ENCODE results near the gene TMEM44. TPM values are rescaled to one million over a fixed set of nuclear protein-coding genes. Genes with fewer than 3 reads are reported as not detected.

TMEM44 gene
- total RNA-seq, 4 donors from 2014 or later = 6.5 to 24.5 (median 19.5) TPM

- H3K9me3 ChIP-seq = no peaks in the 10 kb centered on the region
- DNase-seq = no peak
- H3K4me1 ChIP-seq = no peaks in the 10 kb centered on the region
- H3K27me3 ChIP-seq = no peaks in the 10 kb centered on the region
- no peak overlapping the region for H3K4me3 ChIP-seq
- H3K36me3 ChIP-seq = no peaks in the 10 kb centered on the region
- TF ChIP-seq POLR2A (IDR thresholded peaks at IDR 0.05) = no peak
- H3K27ac ChIP-seq = no peak overlapping the region
- intact Hi-C loops (cut with DNase I; ENCODE audit: low total_unique reads) = no loop called here
Observed at GRCh38 chr3:194562986-194563385, 70.2 kb downstream of the TMEM44 start.

GRCh38 chr3:194561306-194561974, 71.8 kb downstream of the TMEM44 start:
- Histone ChIP-seq H3K4me1 (no peaks in the 10 kb centered on the region), H3K9me3 (no peaks in the 10 kb centered on the region), H3K36me3 (no peaks in the 10 kb centered on the region), H3K27ac (no peak overlapping the region), H3K27me3 (no peaks in the 10 kb centered on the region), H3K4me3 (no peak overlapping the region)
- TF ChIP-seq POLR2A (IDR thresholded peaks at IDR 0.05) (no peak), CTCF (IDR thresholded peaks at IDR 0.05) (no peak)
- intact Hi-C loops (cut with DNase I; ENCODE audit: low total_unique reads) = no loop called here
- DNase-seq = no peak

GRCh38 chr3:194560047-194560446, 73.2 kb downstream of the TMEM44 start:
- Histone ChIP-seq H3K4me3 (no peak overlapping the region), H3K9me3 (no peaks in the 10 kb centered on the region), H3K4me1 (no peaks in the 10 kb centered on the region), H3K27me3 (no peaks in the 10 kb centered on the region), H3K36me3 (no peaks in the 10 kb centered on the region), H3K27ac (no peak overlapping the region)
- DNase-seq = no peak
- intact Hi-C loops (cut with DNase I; ENCODE audit: low total_unique reads) = no loop called here
- TF ChIP-seq CTCF (IDR thresholded peaks at IDR 0.05) = no peak
- no peak for TF ChIP-seq POLR2A (IDR thresholded peaks at IDR 0.05)

- Histone ChIP-seq H3K4me1 (no peaks in the 10 kb centered on the region), H3K27me3 (no peaks in the 10 kb centered on the region), H3K27ac (no peak overlapping the region), H3K4me3 (no peak overlapping the region), H3K9me3 (no peaks in the 10 kb centered on the region), H3K36me3 (no peaks in the 10 kb centered on the region)
- intact Hi-C loops (cut with DNase I; ENCODE audit: low total_unique reads) = no loop called here
- TF ChIP-seq CTCF (IDR thresholded peaks at IDR 0.05) (no peak), POLR2A (IDR thresholded peaks at IDR 0.05) (no peak)
- no peak for DNase-seq
Observed at GRCh38 chr3:194559530-194559929, 73.7 kb downstream of the TMEM44 start.

- intact Hi-C loops (cut with DNase I; ENCODE audit: low total_unique reads) = no loop called here
- Histone ChIP-seq H3K9me3 (no peaks in the 10 kb centered on the region), H3K4me1 (no peaks in the 10 kb centered on the region), H3K27ac (no peak overlapping the region), H3K4me3 (no peak overlapping the region), H3K27me3 (no peaks in the 10 kb centered on the region), H3K36me3 (no peaks in the 10 kb centered on the region)
- DNase-seq = no peak
- TF ChIP-seq POLR2A (IDR thresholded peaks at IDR 0.05) (no peak), CTCF (IDR thresholded peaks at IDR 0.05) (no peak)
Observed at GRCh38 chr3:194556086-194557056, 76.8 kb downstream of the TMEM44 start.
